HG03575 (cell line): Measurements from ENCODE around the gene TAB2.
"Not testable (repeated sequence)": the region's sequence is repeated elsewhere in the genome, so short reads cannot be mapped to it uniquely, and the experiment has no call there.

ENCODE experiments used
- ATAC-seq: cut with Tn5 transposase; IDR thresholded peaks from one replicate; pipeline ENCODE4 v1.9.1; 2021; ENCODE audit not compliant: unreplicated experiment, insufficient number of reproducible peaks, low FRiP score; ENCODE audit errors: extremely low read depth

The TAB2 gene

DNA sequence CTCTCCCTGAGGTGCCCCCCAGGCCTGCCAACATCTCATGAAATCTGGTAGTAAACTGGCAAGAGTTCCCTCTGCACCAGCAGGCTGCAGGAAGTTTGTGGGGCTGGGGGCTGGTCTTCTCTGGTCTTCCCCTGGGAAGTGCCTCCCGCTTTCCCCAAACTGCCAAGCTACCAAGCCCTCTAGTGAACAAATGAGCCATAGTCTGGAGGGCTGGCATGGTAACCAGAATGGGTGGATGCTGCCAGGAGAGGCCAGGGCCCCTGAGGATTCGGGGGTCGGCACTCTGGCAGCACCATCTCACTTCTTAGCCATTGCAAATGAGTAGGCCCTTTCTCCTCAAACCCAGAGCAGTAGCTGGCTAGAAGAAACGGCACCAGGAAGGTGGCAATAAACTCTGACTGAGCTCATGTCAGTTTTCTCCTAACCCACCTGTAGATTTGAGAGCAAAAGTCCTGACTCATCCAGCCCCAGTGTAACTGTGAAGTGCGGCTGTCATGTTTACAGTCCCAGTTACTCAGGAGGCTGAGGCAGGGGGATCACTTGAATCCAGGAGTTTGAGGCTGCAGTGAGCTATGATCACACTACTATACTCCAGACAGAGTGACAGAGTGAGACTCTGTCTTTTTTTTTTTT, 131.4 kb downstream of the TAB2 start:
- no peak for ATAC-seq

DNA sequence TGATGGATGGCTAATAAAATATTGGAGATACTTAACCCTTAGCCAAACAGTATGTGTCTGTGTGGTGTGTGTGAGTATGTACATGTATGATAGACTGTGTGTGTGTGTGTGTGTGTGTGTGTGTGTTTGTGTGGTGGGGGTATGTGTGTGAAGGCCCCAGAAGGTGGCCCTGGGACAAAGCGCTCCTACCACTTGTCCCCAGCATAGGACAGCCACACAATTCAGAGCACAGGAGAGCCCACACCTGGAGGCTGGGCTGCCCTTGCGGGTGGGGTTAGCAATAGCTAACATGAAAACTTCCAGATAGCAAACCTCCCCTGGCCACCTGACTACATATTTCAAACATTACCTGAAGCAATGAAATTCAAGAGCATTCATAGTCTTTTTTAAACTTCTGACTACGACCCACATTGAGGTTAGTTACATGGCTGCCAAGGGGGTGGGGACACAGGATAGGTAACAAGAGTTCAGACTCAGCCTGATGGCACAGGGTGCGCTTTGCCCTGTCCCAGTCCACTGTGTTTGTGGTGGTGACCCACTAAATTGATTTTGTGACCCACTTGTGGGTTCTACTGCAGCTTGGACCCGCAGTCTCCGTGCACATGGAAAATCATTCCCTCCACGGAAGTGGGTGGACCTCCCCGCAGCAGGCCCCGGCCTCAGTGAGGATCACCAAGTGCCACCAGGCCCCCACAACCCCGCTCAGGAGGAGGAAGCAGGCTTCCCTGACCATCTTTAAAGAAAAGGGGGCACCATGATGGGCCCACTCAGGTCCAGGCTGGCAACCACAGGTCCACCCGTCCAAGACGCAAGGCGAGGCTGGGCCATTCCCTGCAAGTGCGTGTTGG, 132.5 kb downstream of the TAB2 start:
- ATAC-seq, result no peak

DNA sequence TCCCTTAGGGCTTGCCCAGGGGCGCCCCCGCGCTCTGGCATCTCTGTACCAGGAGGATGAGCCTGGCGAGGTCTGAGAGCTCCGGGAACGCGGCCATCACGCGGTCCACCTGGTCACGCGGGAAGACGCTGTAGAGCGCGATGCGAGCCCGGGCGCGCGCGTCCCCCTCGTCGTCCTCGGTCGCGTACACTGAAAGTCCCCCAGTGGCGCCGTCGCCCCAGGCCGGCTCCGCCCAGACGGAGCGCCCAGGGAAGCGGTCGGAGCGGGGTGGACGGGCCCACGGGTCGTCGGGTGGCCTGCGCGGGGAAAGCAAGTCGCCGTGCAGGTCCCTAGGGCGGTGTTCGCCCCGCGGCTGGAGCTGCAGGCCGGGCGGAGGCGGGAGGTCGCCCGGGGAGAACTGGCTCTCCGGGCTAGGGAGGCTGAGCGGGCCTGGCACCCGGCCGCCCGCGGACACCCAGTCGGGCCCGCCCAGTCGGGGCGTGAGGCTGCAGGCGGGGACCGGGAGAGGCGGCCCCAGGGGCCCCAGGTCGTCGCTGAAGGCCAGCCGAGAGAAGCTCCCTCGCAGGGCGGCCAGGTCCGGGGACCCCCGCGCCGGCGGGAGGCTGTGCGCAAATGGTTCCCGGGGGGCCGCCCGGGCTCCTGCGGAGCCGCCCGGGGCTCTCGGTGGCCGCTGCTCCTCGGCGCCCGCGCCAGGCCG, 133.3 kb downstream of the TAB2 start:
- ATAC-seq, result no peak

DNA sequence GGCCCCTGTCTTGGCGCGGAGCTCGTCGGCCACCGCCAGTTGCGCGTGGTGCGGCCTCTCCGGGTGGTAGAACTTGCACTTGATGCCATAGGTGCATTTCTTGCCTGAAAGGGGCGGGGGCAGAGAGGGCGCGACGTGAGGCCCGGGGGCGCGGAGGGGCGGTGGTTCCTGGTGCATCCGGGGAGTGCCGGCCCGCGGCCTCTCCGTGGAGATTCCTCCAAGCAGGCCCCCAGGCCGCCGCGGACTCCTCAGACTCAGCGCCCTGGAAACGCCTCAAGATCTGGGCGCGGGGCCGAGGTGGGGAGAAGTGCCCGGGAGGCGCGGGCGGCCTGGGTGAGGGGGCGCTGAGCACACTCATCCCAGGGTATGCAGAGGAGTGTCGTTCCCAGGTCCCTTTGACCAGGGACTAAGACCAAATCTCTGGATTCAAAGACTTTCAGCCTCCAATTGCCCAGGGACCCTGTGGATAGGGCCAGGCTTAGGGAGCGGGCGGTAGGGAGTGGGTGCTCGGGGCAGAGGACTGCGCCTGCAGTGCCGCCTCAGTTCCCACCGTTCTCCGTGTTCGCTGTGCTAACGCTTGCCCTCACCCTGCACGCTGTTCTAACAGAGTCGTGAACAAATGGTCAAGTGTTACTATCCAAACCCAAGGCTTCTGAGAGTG, 134.0 kb downstream of the TAB2 start:
- ATAC-seq, result no peak

DNA sequence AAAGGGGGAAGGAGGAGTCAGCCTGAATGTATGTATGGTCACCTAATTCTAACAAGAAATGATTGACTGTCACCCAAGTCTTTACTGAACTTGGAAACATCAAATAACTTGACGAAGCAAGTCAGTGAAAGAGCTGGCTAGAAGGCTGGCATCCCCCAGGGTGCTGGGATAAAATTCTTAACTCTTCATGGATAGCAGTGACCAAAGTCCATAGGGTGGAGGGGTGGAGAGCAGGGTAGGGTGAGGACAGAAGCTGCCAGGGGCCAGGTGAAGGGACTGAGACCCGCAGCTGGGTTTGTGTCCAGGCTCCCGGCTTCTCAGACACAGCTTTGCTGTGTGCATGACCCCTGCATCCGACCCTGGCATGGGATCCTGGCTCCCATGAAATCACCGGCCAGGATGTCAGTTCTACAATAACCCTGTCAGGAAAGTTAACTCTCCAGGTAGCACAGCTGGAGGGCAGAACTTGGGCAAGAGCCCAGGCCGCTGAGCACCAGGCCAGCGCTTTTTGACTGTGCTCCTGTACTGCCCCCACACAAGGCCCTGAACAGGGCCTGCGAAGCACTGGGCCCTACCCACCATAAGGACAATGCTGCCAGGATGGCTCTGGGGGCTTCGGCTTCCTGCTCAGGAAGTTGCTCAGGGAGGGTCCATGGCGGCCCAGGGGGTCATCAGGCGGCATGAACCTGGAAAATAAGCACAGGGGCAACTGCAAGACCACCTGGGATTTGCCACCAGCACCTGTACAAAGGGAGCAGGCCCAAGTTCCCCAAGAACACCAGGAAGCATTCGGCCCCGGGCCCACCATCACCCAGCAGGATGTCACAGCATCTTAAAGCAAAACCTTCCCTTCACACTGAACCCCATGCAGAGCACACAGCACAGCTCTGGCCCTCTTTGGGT, 134.8 kb downstream of the TAB2 start:
- ATAC-seq, result no peak

DNA sequence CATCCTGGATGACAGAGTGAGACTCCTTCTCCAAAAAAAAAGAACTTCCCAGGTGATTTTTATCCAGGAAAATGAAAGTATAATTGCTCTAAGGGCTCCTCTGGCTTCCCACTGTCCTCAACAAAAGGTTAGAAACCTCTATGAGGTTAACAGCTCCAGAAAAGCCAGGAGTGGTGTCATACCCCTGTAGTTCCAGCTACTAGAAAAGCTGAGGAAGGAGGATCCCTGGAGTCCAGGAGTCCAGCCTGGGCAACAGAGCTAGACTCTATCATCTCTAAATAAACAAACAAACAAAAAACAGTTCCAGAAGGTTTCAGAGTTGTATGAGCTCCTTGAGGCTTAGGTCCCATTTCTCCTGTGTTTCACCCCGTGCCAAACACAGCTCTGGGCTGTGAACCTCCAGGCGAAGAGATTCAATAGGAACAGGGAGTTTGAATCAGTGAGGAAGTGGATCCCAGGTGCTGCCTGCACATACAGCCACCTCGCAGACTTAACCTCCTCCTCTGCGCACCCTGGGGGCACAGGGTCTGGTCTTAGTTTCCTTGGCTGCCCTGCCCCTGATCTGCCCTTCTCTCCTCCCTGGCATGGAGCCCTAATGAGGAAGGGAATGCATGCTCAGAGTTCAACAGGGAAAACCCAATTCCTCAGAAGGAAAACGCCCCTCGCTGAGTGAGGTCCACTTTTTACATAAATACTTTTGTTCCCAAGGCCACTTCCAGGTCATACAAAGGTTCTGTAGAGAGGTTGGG, 136.3 kb downstream of the TAB2 start:
- no peak for ATAC-seq

DNA sequence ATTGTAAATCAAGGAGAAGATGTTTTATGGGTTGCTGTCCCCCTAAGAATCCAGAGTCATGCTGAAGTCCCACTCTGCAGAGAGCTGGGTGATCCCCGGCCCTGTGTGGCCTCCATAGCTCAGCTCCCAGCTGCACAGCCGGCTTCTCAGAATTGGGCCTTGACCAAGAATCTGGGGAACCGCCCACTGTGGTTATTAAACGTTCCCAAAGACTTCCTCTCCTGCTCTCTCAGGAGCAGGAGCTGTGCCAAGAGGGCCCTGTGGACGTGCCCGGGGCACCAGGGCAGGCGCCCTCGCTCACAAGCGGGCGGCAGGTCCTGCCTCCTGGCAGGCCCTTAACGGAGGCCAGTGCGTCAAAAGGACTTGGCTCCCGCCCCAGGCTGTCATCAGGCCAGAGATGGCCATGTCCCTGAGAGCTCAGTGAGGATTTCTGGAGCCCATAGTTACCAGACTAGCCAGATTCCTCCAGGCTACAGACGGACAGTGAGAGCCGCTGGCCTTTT, 136.9 kb downstream of the TAB2 start:
- no peak for ATAC-seq

DNA sequence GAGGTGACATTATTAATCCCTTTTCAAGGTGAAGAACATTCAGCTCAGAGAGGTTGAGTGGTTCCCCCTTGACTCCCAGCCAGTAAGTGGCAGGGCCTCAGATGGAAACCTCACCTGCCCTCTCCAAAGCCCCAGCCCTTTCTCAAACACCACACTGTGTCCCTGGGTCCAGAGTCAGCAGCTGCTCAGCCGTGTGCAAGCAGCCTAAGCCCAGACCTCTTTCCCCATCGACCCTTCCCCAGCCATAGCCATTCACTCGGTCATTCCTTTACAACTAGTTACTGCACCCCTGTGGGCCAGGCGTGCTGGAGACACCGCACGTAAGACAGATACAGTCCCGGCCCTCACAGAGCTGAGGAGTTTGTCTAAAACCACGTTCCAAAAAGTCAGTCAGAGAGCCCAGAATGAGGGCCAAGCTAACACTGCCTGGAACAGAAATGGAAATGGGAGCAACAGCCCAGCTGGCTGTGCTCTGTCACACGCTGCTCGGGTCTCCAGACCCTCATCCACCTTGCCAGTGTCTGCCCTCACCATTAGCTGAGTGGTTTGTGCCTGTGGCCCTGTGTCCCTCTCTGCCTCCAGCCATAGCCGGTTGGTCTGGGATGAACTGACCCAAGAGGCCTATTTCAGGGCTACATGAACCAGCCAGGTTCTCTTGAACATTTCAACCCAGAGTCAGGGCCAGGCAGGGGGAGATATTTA, 137.7 kb downstream of the TAB2 start:
- ATAC-seq, result no peak

DNA sequence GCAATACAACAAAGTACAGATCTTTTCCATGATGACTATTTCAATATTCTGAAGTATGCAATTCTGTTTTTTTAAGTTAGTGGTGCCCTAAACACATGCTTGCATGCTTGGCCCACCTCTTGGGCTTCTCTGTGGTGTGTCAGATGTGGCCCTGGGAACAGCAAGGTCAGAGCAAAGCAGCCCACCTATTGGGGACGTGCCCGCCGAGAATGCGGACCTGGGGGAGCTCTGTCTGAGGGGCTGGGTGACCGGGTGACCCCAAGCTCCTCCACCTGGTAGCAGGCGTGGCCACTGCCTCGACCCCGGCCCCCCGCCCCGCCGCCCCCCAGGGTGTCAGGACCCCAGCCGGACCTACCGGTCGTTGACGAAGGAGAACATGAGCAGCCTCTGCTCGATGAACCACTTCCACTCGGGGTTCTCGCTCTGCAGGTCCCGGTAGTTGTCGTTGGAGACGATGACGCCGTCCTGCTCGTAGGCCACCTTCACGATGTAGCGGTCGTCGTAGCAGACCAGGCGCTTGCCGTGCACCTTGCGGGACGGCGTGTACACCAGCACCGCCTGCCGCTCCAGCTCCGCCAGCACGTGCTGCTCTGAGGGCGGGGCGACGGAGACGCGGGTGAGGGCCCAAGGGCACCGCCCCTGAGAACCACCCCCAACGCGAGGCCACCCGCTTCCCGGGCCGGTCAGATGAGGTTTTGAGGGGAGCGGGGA, 139.0 kb downstream of the TAB2 start:
- ATAC-seq, result no peak

DNA sequence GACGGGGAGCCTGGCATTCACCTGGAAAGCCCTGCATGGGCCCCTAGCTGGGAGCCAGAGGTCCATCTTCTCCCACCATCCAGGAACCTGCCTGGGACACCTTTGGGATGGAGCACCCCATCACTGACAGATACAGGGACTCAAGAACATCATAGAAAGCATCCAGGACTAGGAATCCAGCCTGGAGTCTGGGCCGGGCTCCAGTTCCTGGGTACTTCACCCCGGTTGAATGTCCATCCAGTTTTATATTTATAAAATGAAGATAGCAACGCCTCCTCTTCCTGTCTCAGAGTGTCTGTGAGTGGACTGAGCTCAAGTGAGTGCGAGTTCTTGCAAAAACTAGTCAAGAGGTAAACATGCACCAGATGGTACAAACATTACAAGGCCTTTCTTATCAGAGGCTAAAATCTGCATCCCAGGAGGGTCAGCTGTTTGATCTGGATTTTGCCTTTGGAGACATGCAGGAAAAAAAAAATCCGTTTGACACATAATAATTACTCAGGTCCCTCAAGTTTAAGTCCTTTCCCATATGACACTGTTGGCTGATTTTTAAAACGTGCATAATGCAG, 139.9 kb downstream of the TAB2 start:
- ATAC-seq, result no peak

DNA sequence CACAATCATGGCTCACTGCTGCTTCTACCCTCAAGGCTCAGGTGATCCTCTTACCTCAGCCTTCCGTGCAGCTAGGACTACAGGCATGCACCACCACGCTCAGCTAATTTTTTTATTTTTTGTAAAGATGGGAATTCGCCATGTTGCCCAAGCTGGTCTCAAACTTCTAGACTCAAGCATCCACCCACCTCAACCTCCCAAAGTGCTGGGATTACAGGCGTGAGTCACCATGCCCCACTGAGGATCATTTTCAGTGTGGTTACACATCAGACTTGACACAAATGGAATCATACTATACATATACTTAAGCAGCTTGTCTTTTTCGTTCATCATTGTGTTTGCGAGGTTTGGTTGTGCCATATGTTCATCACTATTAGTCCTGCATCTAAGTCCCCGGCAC, 140.7 kb downstream of the TAB2 start:
- ATAC-seq, result no peak

DNA sequence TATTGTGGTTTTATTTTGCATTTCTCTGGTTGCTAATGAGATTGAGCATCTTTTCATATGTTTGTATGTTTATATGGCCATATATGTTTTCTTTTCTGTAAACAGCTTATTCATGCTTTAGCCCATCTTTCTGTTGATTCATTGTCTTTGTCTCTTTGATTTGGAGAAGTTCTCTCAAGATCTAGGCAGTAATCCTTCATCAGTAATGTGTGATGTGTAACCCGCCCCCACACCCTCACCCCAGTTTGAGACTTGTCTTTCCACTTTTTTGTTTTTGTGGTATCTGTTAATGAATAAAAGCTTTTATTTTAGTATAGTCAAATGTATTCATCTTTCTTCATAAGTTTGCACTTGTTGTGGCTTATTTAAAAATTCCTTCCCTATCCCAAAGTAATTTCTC, 141.3 kb downstream of the TAB2 start:
- no peak for ATAC-seq

DNA sequence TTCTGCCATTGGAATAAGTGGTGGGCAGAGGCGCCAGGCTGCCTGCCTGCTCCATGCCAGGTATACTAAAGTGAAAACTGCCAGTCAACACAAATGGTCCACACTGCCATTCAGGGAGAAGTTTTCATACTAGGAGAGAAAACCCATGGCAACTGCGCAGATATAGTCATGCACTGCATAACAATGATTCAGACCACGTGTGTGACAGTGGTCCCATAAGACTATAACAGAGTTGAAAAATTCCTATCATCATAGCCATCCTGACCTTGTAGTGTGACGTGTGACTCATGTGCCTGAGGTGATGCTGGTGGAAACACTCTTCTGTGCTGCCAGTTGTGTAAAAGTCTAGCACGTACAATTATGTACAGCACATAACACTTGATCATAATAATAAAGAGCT, 142.2 kb downstream of the TAB2 start:
- ATAC-seq, result no peak

DNA sequence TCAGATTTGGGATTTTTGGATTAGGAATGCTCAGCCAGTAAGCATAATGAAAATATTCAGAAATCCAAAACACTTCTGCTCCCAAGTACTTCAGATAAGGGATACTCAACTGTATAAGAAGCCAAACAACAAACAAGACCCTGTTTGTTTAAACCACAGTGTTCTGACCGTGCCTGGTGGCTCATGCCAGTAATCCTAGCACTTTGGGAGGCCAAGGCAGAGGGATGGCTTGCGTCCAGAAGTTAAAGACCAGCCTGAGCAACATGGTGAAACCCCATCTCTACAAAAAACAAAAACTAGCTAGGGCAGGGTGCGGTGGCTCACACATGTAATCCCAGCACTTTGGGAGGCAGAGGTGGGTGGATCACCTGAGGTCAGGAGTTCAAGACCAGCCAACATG, 142.7 kb downstream of the TAB2 start:
- ATAC-seq, result not testable (repeated sequence)
